Gastroesophageal sphincter (tissue), 3 donors: Measurements from ENCODE around the gene TBC1D26.
"Not testable (repeated sequence)": the region's sequence is repeated elsewhere in the genome, so short reads cannot be mapped to it uniquely, and the experiment has no call there.

Experiments
- CTCF ChIP-seq, 4 experiments: fragments of 200-600 bp in 2 of 4; fragments of 450-650 bp in 2 of 4; sonication (generic) in 1 of 4; IDR thresholded peaks; one replicate each; pipeline ENCODE4 v1.5.1; 2017 to 2019; ENCODE audit warnings: antibody characterized with exemption in 4 of 4, mild to moderate bottlenecking in 2 of 4, moderate library complexity in 2 of 4
- EP300 ChIP-seq: sonication (generic); formaldehyde crosslinking; IDR thresholded peaks from one replicate; pipeline ENCODE4 v1.6.1; 2017; ENCODE audit warnings: antibody characterized with exemption, mild to moderate bottlenecking
- POLR2A ChIP-seq, 2 donors: fragments of 450-650 bp; IDR thresholded peaks; one replicate each; pipeline ENCODE4 v1.6.1; 2017; ENCODE audit warnings: antibody characterized with exemption in 2 of 2, mild to moderate bottlenecking in 2 of 2, moderate library complexity in 1 of 2
- POLR2AphosphoS5 ChIP-seq: sonication (generic); formaldehyde crosslinking; IDR thresholded peaks from one replicate; pipeline ENCODE4 v1.6.1; 2017; ENCODE audit warnings: antibody characterized with exemption

GRCh38 chr17:15739259-15739658, 7.2 kb downstream of the TBC1D26 start:
- not testable (repeated sequence) for TF ChIP-seq CTCF (IDR thresholded peaks at IDR 0.05); EP300; POLR2A (IDR thresholded peaks at IDR 0.05); POLR2AphosphoS5
